ENCODE results near the gene FAM174C.

GRCh38 chr19:1278713-1279660 lies 3.7 kb downstream of the FAM174C start:
- TF ChIP-seq EZH2 (IDR thresholded peaks at IDR 0.05; ENCODE audit: borderline replicate concordance, low read length) (no peak), CTCF (conservative IDR thresholded peaks at IDR 0.05 in 1 of 2, IDR thresholded peaks at IDR 0.05 in 1 of 2; ENCODE audit: extremely low read depth in 1 of 2, insufficient read depth in 1 of 2, low read depth in 1 of 2, low read length in 2 of 2) (no peak)
